Keratinocyte (primary cell): ENCODE data around the gene TENT4B.

Experiments used
- EZH2 ChIP-seq: IDR thresholded peaks from one replicate; pipeline ENCODE4 v1.6.1; 2012; ENCODE audit warnings: inconsistent platforms, mild to moderate bottlenecking, low read length, moderate library complexity
- TF ChIP-seq, protein P1 (sequence below), 3 experiments: IDR thresholded peaks in 1 of 3; conservative IDR thresholded peaks in 1 of 3; optimal IDR thresholded peaks in 1 of 3; 2 replicates in 2 of 3; 3 replicates in 1 of 3; pipeline versions ENCODE3 to v1.5.1; 2011; ENCODE audit warnings: low read length in 3 of 3, mild to moderate bottlenecking in 3 of 3, moderate library complexity in 2 of 3, control low read depth in 1 of 3, inconsistent platforms in 1 of 3; ENCODE audit not compliant: insufficient read depth in 2 of 3; ENCODE audit errors: extremely low read depth in 1 of 3

- TF ChIP-seq, protein P1, sequence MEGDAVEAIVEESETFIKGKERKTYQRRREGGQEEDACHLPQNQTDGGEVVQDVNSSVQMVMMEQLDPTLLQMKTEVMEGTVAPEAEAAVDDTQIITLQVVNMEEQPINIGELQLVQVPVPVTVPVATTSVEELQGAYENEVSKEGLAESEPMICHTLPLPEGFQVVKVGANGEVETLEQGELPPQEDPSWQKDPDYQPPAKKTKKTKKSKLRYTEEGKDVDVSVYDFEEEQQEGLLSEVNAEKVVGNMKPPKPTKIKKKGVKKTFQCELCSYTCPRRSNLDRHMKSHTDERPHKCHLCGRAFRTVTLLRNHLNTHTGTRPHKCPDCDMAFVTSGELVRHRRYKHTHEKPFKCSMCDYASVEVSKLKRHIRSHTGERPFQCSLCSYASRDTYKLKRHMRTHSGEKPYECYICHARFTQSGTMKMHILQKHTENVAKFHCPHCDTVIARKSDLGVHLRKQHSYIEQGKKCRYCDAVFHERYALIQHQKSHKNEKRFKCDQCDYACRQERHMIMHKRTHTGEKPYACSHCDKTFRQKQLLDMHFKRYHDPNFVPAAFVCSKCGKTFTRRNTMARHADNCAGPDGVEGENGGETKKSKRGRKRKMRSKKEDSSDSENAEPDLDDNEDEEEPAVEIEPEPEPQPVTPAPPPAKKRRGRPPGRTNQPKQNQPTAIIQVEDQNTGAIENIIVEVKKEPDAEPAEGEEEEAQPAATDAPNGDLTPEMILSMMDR (optimal IDR thresholded peaks at IDR 0.05 in 1 of 3, IDR thresholded peaks at IDR 0.05 in 1 of 3, conservative IDR thresholded peaks at IDR 0.05 in 1 of 3; ENCODE audit: extremely low read depth in 1 of 3, insufficient read depth in 2 of 3, low read length in 3 of 3): no peak
- TF ChIP-seq EZH2: no peak
Observed at GRCh38 chr16:50155925-50156324, 2.8 kb downstream of the TENT4B start.
